HG02571 (cell line): Measurements from ENCODE around the gene LYPD5.

Experiments used
- ATAC-seq: cut with Tn5 transposase; IDR thresholded peaks from one replicate; pipeline ENCODE4 v1.9.1; 2021; ENCODE audit warnings: mild to moderate bottlenecking, moderate library complexity; ENCODE audit not compliant: unreplicated experiment

The LYPD5 gene

DNA sequence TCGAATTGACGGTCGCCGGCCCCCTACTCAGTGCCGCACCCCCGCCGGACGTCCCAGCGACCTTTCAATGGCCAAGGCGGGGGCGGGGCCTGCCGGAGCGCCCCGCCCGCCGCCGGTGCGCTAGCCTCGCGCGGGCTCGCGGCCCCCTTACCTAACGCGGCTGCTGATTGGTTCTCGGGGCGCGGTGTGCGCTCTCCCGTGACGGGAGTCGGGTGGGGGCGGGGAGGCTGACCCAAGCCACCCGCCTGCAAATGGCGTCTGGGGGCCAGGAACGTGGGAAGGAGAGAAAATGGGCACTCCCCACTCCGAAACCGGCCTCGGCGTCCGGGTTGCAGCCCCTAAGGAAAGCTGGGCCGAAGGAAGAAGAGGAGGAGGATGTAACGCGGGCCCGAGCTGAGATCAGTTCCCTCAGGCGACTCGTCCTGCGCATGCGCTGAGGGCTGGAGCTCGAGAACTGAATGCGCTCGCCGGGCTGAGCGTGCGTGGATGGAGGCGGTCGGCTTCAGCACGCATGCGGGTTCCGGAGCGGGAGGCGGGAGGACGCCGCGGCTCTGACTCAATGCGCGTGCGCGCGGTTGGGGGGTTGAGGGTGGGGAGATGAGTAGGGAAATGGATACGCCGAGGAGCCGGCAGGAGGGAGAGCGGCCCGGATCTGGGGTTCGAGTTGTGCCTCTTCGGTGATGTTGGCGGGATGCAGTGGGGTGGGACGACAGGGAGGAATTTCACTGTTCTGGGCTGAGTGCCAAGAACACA lies 47.6 kb downstream of the LYPD5 start, which contains the start of gene SMG9:
SMG9 (minus strand) TSS at position 460 of the 753 bp plus-strand sequence. CDS start 4,221 bp downstream, outside the sequence.
- ATAC-seq, result peak; percentile 55

DNA sequence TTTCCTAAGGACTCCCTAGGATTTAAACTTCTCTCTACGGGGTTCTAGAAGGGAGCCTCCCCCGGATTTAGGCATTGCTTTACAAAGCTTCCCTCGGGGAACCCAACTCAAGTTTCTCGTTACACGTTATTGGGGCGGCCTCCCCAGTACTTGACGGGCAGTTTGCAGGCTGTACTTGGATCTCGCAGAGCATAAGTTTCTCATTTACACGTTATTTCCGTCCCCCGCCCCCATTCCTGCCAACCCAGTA lies 48.1 kb downstream of the LYPD5 start:
- ATAC-seq, result no peak

DNA sequence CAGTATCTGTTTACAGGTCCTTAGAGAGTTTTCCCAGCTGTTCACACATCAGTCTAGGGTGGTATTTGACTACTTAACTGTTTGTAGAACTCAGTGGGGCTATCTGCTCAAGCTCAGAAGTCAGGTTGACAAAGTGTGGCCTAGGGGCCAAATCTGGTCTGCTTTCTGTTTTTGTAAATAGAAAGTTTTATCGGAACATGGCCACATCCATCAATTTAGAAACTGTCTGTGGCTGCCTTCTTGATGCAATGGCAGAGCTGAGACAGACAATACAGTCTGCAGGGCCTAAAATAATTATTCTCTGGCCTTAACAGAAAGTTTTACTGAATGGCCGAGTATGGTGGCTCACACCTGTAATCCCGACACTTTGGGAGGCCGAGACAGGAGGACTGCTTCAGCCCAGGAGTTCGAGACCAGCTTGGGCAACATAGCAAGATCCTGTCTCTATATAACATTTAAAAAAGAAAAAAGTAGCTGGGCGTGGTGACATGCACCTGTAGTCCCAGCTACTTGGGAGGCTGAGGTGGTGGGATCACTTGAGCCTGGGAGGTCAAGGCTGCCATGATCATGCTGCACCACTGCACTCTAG lies 49.9 kb downstream of the LYPD5 start:
- no peak for ATAC-seq

DNA sequence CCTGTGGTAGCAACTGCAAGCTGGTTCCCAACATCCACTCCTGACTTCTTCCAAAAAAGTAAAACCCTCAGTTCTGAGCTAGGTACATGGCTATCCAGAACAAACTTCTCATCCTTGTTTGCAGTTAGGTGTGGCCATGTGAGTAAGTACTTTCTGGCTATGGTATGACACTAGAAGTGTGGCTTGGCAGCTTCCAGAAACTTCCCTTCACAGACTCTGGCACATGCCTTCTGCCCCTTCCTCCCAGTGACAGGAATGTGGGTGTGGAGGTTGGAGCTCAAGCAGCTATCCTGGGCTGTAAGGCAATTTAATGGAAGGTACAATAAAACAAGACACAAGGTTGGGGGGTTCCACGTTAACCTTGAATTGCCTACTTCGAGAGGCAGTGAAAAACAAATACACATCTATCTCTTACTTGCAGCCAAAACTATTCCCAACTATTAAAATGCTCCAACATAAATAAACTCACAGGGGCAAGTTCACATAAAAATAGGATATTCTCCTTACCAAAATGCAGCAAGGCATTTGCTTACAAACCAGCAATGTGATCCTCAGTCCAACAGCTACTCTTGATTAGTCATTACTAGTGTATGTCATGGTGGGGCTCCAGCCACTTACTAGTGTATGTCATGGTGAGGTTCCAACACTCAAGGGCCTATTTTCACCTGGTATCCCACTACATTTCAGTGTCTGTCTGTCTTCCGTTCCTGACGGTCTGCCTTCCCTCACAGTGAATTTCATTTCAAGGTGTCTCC lies 50.6 kb downstream of the LYPD5 start:
- ATAC-seq, result no peak

DNA sequence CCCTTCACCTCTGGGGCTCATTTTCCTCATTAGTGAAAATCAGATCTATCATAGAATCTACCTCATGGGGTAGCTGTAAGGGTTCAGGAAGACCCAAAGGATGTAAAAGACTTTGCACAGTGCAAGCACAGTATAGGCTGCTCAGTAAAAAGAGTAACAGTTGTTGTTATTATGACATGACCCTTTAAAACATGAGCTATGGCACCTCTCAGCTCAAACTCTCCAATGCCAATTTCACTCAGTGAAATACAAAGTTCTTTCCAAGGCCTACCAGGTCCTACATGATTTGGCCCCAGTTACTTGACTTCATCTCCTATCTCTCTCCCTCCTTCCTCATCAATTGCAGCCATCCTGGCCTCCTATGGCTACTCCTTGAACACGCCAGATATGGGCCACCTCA lies 52.3 kb downstream of the LYPD5 start:
- no peak for ATAC-seq

DNA sequence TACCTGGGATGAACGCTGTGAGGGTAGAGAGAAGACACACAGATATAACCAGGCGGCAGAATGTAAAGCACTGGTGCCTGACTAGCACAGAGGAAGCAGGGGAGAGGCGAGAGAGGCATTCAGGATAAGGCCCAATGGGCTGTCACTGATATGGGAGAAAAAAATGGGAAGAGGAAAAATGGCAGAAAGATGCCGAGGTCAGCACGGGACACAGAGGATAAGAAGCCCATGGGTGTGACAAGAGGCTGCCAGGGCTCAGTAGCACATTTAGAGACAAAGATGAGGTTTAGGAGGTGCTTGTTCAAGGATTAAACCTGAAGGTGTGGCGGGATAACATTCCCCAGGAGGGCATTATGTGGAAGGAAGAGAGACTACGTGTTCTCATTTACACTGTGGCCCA lies 53.1 kb downstream of the LYPD5 start:
- no peak for ATAC-seq

DNA sequence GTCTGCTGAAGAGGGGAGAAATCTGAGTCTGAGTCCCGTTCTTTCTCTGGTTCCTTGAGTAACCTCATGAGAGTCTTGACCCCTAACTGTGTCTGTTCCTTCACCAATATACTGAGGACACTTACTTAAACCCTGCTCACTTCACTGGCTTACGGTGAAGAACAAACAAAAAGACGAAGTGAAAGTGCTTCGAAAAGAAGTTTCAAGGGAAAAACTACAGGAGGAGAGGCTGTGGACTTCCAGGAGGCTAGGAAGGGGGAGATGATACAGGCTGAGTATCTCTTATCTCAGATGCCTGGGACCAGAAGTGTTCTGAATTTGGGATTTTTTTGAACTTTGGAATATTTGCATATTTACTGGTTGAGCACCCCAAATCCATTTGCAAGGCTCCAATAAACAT lies 53.6 kb downstream of the LYPD5 start:
- no peak for ATAC-seq

DNA sequence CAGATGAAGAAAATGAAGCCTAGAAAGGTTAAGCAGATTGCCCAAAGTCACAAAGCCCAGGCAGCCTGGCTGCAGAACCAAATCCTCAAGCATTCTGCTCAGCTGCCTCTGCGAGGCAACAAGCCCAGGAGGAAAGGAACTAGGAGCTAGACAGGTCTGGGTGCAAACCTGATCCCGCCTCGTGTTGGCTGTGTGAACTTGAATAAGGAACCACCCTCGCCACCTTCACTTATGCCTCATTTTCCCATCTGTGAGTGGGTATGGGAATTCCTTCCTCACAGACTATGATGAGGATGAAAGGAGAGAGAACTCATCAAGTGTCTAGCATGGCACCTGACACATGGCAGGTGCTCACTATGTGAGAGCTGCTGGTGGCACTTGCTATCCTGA lies 54.0 kb downstream of the LYPD5 start:
- no peak for ATAC-seq

DNA sequence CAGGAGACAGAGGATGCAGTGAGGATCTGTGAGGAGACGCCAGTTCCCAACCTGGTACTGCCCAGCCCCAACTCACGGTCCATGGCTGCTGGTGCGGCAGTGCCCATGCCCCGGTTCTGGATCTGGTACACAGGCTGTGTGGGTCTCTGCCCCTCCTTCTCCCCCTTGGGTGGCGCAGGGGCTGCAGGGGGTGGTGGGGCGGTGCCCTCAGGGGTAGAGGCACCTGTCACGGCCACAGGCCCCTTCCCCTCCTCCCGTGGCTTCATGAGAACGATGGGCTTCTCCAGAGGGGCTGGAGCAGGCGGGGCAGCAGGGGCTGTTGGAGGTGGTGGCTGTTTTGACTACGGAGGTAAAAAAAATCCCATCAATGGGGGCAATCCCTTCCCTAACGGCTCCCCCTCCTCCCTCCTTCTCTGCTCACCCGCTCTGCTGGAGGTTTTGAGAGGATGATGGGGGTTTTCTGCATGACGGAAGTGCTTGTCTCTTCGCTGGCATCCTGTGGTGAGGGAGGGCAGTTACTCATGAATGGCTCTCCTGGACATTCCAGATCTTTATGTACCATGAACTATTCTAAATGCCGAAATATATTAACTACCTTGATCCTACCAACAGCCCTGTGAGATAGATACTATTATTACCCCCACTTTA lies 54.6 kb downstream of the LYPD5 start:
- no peak for ATAC-seq
